Vagina (tissue), 2 donors: Measurements from ENCODE around the gene PET100. TPM values are rescaled to one million over a fixed set of nuclear protein-coding genes. Genes with fewer than 3 reads are reported as not detected.

Experiments
- DNase-seq, 2 donors: peaks; one replicate each; pipeline ENCODE4 v3.0.0-alpha.2; 2017; ENCODE audit errors: extremely low spot score in 2 of 2
- H3K27ac ChIP-seq: fragments of 200-600 bp; sonication (generic); one replicate; pipeline ENCODE4 v1.5.1; 2019
- H3K27me3 ChIP-seq: fragments of 200-600 bp; sonication (generic); one replicate; pipeline ENCODE4 v1.5.1; 2019
- H3K36me3 ChIP-seq, 2 donors: fragments of 200-600 bp; sonication (generic); one replicate each; pipeline ENCODE4 v1.5.1; 2017 to 2019
- H3K4me1 ChIP-seq: fragments of 200-600 bp; sonication (generic); one replicate; pipeline ENCODE4 v1.5.1; 2019
- H3K4me3 ChIP-seq, 2 donors: fragments of 200-600 bp; sonication (generic); 1 replicate in 1 of 2; 2 replicates in 1 of 2; pipeline ENCODE4 v1.5.1; 2016 to 2019
- H3K9me3 ChIP-seq: fragments of 200-600 bp; sonication (generic); one replicate; pipeline ENCODE4 v1.5.1; 2019
- POLR2A ChIP-seq, 2 donors: fragments of 450-650 bp; IDR thresholded peaks; one replicate each; pipeline ENCODE4 v1.6.1; 2017; ENCODE audit warnings: antibody characterized with exemption in 2 of 2, mild to moderate bottlenecking in 2 of 2, moderate library complexity in 2 of 2
- POLR2AphosphoS5 ChIP-seq, 2 donors: sonication (generic); formaldehyde crosslinking; IDR thresholded peaks; one replicate each; pipeline ENCODE4 v1.9.0; 2017; ENCODE audit warnings: antibody characterized with exemption in 2 of 2, mild to moderate bottlenecking in 2 of 2, low read depth in 1 of 2; ENCODE audit not compliant: insufficient read depth in 1 of 2
- intact Hi-C: fragments of 100-400 bp; cut with DNase I; formaldehyde crosslinking; loops from one replicate; pipeline ENCODE4 v1.15.1; 2023
- total RNA-seq: library from RNA; depleted of rRNA; stranded (reverse); fragments of >200 nt; gene quantifications from one replicate; pipeline ENCODE4 v1.2.3, GENCODE V29; 2016
- TF ChIP-seq, protein P1 (sequence below), 3 experiments: fragments of 450-650 bp in 2 of 3; fragments of 200-600 bp in 1 of 3; sonication (generic) in 1 of 3; IDR thresholded peaks; one replicate each; pipeline ENCODE4 v1.5.1; 2017 to 2019; ENCODE audit warnings: antibody characterized with exemption in 3 of 3, mild to moderate bottlenecking in 2 of 3, moderate library complexity in 2 of 3

PET100 gene
- total RNA-seq, 1 donor from 2014 or later, result 16.7 TPM

DNA sequence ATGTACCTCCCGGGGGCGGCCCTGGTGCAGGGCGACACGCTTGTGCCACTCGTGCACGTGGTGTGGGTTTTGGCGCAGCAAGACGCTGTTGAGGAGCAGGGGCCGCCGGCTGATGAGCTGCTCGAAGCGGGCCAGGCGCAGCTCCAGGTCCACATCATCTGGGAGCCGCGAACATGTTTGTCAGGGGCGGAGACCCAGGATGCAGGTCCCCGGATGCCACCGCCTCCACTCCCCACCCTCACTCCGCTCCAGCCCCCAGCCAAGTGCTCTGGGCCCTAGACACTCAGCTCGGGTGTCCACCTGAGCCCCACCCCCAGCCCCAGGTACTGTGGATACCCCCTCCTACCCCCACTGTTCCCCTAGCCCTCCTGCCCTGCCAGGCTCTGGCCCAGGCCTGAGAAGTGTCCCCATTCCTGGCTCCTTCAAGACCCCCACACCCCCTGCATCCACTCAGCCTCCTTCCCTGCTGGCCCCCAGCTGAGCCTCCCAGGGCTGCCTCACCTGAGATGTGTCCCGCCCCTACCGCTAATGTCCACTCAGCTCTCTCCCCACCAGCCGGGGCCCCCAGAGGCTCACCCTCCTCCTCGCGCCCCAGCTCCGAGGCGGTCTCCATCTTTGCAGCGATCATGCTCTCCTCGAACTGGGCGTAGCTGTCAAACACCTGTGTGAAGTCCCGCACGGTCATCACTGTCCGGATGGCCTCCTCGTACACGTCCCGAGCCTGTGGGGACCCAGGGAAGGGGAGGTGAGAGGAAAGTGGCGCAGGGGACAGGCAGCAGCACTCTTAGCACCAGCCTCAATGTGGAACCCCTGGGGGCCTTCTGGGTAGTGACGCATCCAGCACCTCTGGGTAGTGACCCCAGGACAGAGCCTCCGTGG is 5.6 kb upstream of the PET100 start:
- no peak overlapping the region for H3K27ac ChIP-seq
- no peak for DNase-seq
- peaks cover 21% of the 10 kb centered on the region for H3K4me1 ChIP-seq
- H3K27me3 ChIP-seq, result no peaks in the 10 kb centered on the region
- TF ChIP-seq POLR2A (IDR thresholded peaks at IDR 0.05) (no peak), POLR2AphosphoS5 (IDR thresholded peaks at IDR 0.05; ENCODE audit: insufficient read depth in 1 of 2, low read depth in 1 of 2) (no peak)
- TF ChIP-seq, protein P1, sequence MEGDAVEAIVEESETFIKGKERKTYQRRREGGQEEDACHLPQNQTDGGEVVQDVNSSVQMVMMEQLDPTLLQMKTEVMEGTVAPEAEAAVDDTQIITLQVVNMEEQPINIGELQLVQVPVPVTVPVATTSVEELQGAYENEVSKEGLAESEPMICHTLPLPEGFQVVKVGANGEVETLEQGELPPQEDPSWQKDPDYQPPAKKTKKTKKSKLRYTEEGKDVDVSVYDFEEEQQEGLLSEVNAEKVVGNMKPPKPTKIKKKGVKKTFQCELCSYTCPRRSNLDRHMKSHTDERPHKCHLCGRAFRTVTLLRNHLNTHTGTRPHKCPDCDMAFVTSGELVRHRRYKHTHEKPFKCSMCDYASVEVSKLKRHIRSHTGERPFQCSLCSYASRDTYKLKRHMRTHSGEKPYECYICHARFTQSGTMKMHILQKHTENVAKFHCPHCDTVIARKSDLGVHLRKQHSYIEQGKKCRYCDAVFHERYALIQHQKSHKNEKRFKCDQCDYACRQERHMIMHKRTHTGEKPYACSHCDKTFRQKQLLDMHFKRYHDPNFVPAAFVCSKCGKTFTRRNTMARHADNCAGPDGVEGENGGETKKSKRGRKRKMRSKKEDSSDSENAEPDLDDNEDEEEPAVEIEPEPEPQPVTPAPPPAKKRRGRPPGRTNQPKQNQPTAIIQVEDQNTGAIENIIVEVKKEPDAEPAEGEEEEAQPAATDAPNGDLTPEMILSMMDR (IDR thresholded peaks at IDR 0.05), result no peak
- intact Hi-C loops, result no loop called here
- H3K9me3 ChIP-seq, result no peaks in the 10 kb centered on the region
- no peak overlapping the region for H3K4me3 ChIP-seq
- peaks cover 0 to 77% of the 10 kb centered on the region in 2 donors for H3K36me3 ChIP-seq

DNA sequence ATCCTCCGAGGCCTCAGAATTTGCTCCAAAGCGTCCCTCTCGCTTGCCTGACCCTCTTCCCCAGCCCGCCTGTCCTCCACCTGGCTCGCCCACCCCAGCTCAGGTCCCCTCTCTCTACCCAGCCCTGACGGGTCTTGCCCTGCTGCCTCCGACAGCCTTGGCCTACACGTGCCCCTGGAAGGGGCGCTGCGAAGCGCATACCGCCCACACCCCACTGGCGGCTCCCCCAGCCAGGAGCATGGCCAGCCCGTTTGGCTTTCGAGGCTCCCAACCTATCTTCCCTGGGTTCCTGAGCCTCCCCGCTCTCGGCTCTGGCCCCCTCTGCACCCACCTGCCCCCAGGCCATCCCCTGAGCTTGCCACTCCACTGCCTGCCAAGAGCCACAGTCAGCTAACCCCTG is 4.8 kb upstream of the PET100 start:
- Histone ChIP-seq H3K4me3 (no peak overlapping the region), H3K4me1 (peaks cover 23% of the 10 kb centered on the region), H3K36me3 (peaks cover 0 to 72% of the 10 kb centered on the region in 2 donors), H3K9me3 (no peaks in the 10 kb centered on the region), H3K27me3 (no peaks in the 10 kb centered on the region), H3K27ac (no peak overlapping the region)
- intact Hi-C loops, result no loop called here
- no peak for TF ChIP-seq POLR2AphosphoS5 (IDR thresholded peaks at IDR 0.05; ENCODE audit: insufficient read depth in 1 of 2, low read depth in 1 of 2)
- TF ChIP-seq, protein P1 (IDR thresholded peaks at IDR 0.05), result no peak
- no peak for DNase-seq

DNA sequence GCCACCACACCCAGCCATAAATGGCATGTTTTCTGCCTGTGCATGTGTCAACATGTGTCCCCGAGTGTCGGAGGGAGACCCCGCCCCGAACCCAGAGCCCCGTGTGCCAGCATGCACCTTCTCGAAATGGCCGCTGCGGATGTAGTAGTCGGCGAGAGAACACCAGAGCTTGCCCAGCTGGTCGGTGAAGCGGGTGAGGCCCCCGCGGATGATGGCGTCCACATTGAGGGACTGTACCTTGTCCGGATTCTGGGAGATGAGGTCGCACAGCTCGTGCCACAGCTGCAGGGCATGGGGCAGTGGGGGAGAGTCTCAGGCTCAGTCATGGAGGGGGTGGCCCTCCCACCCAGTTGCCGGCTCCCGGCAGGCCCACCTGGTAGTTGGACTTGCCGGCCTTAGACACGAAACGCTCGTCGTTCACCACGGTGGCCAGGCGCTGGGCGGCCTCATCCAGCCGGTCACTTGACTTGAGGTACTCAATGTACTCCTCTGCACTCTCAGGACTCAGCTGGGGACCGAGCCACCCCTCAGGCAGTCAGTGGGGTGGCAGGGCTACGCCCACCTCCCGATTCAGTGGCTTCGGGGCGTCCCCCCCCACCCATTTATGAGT is 3.7 kb upstream of the PET100 start:
- Histone ChIP-seq H3K9me3 (no peaks in the 10 kb centered on the region), H3K4me1 (peaks cover 33% of the 10 kb centered on the region), H3K27ac (no peak overlapping the region), H3K27me3 (no peaks in the 10 kb centered on the region), H3K36me3 (peaks cover 0 to 63% of the 10 kb centered on the region in 2 donors), H3K4me3 (no peak overlapping the region)
- TF ChIP-seq, protein P1 (IDR thresholded peaks at IDR 0.05), result no peak
- TF ChIP-seq POLR2A (IDR thresholded peaks at IDR 0.05) (no peak), POLR2AphosphoS5 (IDR thresholded peaks at IDR 0.05; ENCODE audit: insufficient read depth in 1 of 2, low read depth in 1 of 2) (no peak)
- no peak for DNase-seq
- intact Hi-C loops, result no loop called here

DNA sequence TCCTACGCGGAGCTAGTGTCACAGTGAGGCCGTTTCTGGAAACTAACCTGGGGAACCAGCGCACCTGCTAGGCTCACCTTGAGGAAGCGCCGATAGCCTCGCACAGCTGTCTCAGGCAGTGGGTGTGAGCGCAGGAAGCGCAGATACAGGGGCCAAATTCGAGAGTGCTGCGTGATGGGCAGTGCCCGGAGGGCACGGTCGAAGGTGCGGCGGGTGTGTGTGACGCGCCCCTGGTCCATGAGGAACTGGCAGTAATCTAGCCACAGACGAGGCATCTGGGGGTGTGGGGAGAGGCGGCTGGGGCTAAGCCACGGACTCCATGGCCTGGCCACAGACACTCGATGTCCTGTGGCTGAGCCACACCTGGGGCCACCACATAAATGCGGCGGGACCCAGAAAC is 2.4 kb upstream of the PET100 start:
- H3K4me3 ChIP-seq, result no peak overlapping the region
- H3K9me3 ChIP-seq, result no peaks in the 10 kb centered on the region
- H3K27ac ChIP-seq, result no peak overlapping the region
- H3K27me3 ChIP-seq, result no peaks in the 10 kb centered on the region
- H3K36me3 ChIP-seq, result peaks cover 0 to 50% of the 10 kb centered on the region in 2 donors
- peaks cover 40% of the 10 kb centered on the region for H3K4me1 ChIP-seq
- DNase-seq, result no peak
- intact Hi-C loops, result no loop called here
- TF ChIP-seq POLR2A (IDR thresholded peaks at IDR 0.05), result no peak
- TF ChIP-seq POLR2AphosphoS5 (IDR thresholded peaks at IDR 0.05; ENCODE audit: insufficient read depth in 1 of 2, low read depth in 1 of 2), result no peak
- TF ChIP-seq, protein P1 (IDR thresholded peaks at IDR 0.05), result no peak
